ENCODE measurements around the gene PTPRD. TPM values are rescaled to one million over a fixed set of nuclear protein-coding genes. Genes with fewer than 3 reads are reported as not detected.

Gene PTPRD
- total and polyA plus RNA-seq, 2 of the 4 experiments (the other 2 are of a cell fraction): 0.07 to 0.18 TPM

- Histone ChIP-seq H3K23ac (ENCODE audit: low read depth, low read length) (no peak overlapping the region), H3K27ac (ENCODE audit: insufficient read depth, low read length) (no peak overlapping the region), H2BK5ac (ENCODE audit: low read depth, low read length, poor library complexity, severe bottlenecking) (no peak overlapping the region), H3K36me3 (ENCODE audit: control insufficient read depth, insufficient read depth, low read length) (no peaks in the 10 kb centered on the region), H3K4me3 (ENCODE audit: insufficient read depth, low read depth, low read length) (no peak overlapping the region), H3K4me2 (ENCODE audit: low read depth, low read length) (no peak overlapping the region), H2AK5ac (ENCODE audit: low read depth, low read length) (no peak overlapping the region), H3K9ac (ENCODE audit: low read depth, low read length) (no peak overlapping the region), H2AK9ac (replicated peaks; ENCODE audit: low read depth, low read length, poor library complexity) (no peak overlapping the region), H4K20me1 (ENCODE audit: insufficient read depth, low read length) (no peaks in the 10 kb centered on the region), H4K8ac (ENCODE audit: low read depth in 2 of 2, low read length in 2 of 2) (no peak overlapping the region), H2AFZ (replicated peaks; ENCODE audit: low read length, poor library complexity) (no peak overlapping the region), H4K91ac (ENCODE audit: insufficient read depth, low read depth, low read length) (no peak overlapping the region), H3K56ac (ENCODE audit: extremely low read depth, insufficient read depth, low read length) (no peak overlapping the region), H3K27me3 (ENCODE audit: control insufficient read depth, insufficient read depth, low read length) (no peaks in the 10 kb centered on the region), H3K4ac (ENCODE audit: low read depth, low read length) (no peak overlapping the region), H2BK15ac (ENCODE audit: low read depth, low read length) (no peak overlapping the region), H4K5ac (ENCODE audit: low read depth, low read length) (no peak overlapping the region), H2BK20ac (ENCODE audit: low read depth, low read length) (no peak overlapping the region), H3K9me1 (ENCODE audit: insufficient read depth, low read length) (no peaks in the 10 kb centered on the region), H3K9me3 (ENCODE audit: control insufficient read depth, insufficient read depth, low read length) (no peaks in the 10 kb centered on the region; the same call in 1 of the 2 replicates), H3K79me1 (ENCODE audit: low read depth in 1 of 2, low read length in 2 of 2) (no peaks in the 10 kb centered on the region), H3K14ac (replicated peaks; ENCODE audit: low read depth, low read length) (no peak overlapping the region), H2BK120ac (ENCODE audit: low read depth, low read length) (no peak overlapping the region), H3K18ac (ENCODE audit: low read depth, low read length) (no peak overlapping the region), H3K4me1 (ENCODE audit: control insufficient read depth, insufficient read depth, low read length) (no peaks in the 10 kb centered on the region)
- TF ChIP-seq NFE2L2 (IDR thresholded peaks at IDR 0.05; ENCODE audit: low read depth, low read length) (no peak), RCOR1 (IDR thresholded peaks at IDR 0.05; ENCODE audit: insufficient replicate concordance, low read length) (no peak), FOS (IDR thresholded peaks at IDR 0.05; ENCODE audit: low read depth, low read length) (no peak), CEBPB (IDR thresholded peaks at IDR 0.05; ENCODE audit: low read depth, low read length) (no peak), RFX5 (IDR thresholded peaks at IDR 0.05; ENCODE audit: low read depth, low read length) (no peak), MAFK (IDR thresholded peaks at IDR 0.05; ENCODE audit: low read depth, low read length) (no peak), MAZ (IDR thresholded peaks at IDR 0.05; ENCODE audit: borderline replicate concordance, low read depth, low read length) (no peak), MXI1 (IDR thresholded peaks at IDR 0.05; ENCODE audit: borderline replicate concordance, low read depth, low read length) (no peak), SMC3 (IDR thresholded peaks at IDR 0.05; ENCODE audit: low read depth, low read length) (no peak), BHLHE40 (IDR thresholded peaks at IDR 0.05; ENCODE audit: low read depth, low read length) (no peak), POLR2A (IDR thresholded peaks at IDR 0.05; ENCODE audit: low read depth, low read length) (no peak)
- TF ChIP-seq, protein P1, sequence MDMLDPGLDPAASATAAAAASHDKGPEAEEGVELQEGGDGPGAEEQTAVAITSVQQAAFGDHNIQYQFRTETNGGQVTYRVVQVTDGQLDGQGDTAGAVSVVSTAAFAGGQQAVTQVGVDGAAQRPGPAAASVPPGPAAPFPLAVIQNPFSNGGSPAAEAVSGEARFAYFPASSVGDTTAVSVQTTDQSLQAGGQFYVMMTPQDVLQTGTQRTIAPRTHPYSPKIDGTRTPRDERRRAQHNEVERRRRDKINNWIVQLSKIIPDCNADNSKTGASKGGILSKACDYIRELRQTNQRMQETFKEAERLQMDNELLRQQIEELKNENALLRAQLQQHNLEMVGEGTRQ (IDR thresholded peaks at IDR 0.05; ENCODE audit: low read depth, low read length): no peak
- dilution Hi-C loops (cut with HindIII; ENCODE audit: low sequenced_read_pairs, unreplicated experiment): no loop called here
- WGBS, 2 experiments (ENCODE audit: extremely low coverage in 2 of 2, insufficient read length in 1 of 2): no CpG with 5 or more reads among the region's 1 CpG
- intact Hi-C loops (cut with micrococcal nuclease): no loop called here
- no TSS peak for BruUV-seq (replicated peaks)
- POLR2A ChIA-PET (ENCODE audit: unreplicated experiment): no interaction called here
- in situ Hi-C loops (cut with MboI; ENCODE audit: low sequenced_read_pairs): no loop called here
- DNase-seq (no peak), ATAC-seq (ENCODE audit: low read depth) (no peak)
- CTCF ChIA-PET: no interaction called here
Measured at GRCh38 chr9:8946461-8946860, 1666.3 kb downstream of the PTPRD start.
